CD4-positive, alpha-beta T cell (primary cell): ENCODE data around the gene DCLK1. TPM values are rescaled to one million over a fixed set of nuclear protein-coding genes. Genes with fewer than 3 reads are reported as not detected.

ENCODE experiments used
- ATAC-seq: fragments of 200-7000 bp; cut with Tn5 transposase; one replicate; pipeline ENCODE4 v1.10.0; 2022; ENCODE audit warnings: mild to moderate bottlenecking; ENCODE audit not compliant: poor library complexity
- CTCF ChIA-PET: fragments of 350-600 bp; sonication (Branson Sonifier 250); formaldehyde crosslinking; loops from one replicate; lab custom pipeline; 2021; ENCODE audit warnings: antibody characterized with exemption, inconsistent platforms; lab: Charles Lee
- POLR2A ChIA-PET: fragments of 350-600 bp; sonication (Branson Sonifier 250); formaldehyde crosslinking; loops from one replicate; lab custom pipeline; 2021; ENCODE audit warnings: antibody characterized with exemption, inconsistent platforms; lab: Charles Lee
- DNase-seq, 14 experiments: peaks; one replicate each; pipeline ENCODE4 v3.0.0-alpha.2; 2013 to 2020; ENCODE audit warnings: mixed read lengths in 2 of 14
- H3K27ac ChIP-seq, 2 donors: one replicate each; pipeline versions ENCODE4 v1.5.1 to v1.7.0; 2013; ENCODE audit warnings: low read length in 2 of 2, low read depth in 1 of 2, mild to moderate bottlenecking in 1 of 2
- H3K27me3 ChIP-seq, 2 experiments: 1 replicate in 1 of 2; 2 replicates in 1 of 2; pipeline versions ENCODE4 v1.6.1 to v1.7.0; 2013; ENCODE audit warnings: low read length in 2 of 2, control low read depth in 1 of 2, mild to moderate bottlenecking in 1 of 2, moderate library complexity in 1 of 2; ENCODE audit not compliant: insufficient read depth in 2 of 2, control insufficient read depth in 1 of 2
- H3K36me3 ChIP-seq: one replicate; pipeline ENCODE4 v1.6.1; 2013; ENCODE audit warnings: low read length, control low read depth; ENCODE audit not compliant: insufficient read depth
- H3K4me1 ChIP-seq: one replicate; pipeline ENCODE4 v1.6.1; 2013; ENCODE audit warnings: low read length, control low read depth; ENCODE audit not compliant: insufficient read depth
- H3K4me3 ChIP-seq: one replicate; pipeline ENCODE4 v1.5.1; 2013; ENCODE audit warnings: mild to moderate bottlenecking, low read length, moderate library complexity
- H3K9me3 ChIP-seq, 2 experiments: 1 replicate in 1 of 2; 2 replicates in 1 of 2; pipeline versions ENCODE4 v1.6.1 to v1.7.0; 2013; ENCODE audit warnings: low read length in 2 of 2, mild to moderate bottlenecking in 2 of 2, control low read depth in 1 of 2, moderate library complexity in 1 of 2; ENCODE audit not compliant: control insufficient read depth in 1 of 2, insufficient read depth in 1 of 2
- H3K27ac Mint-ChIP-seq: one replicate; pipeline ENCODE4 v1.8.0; 2020; ENCODE audit warnings: mixed read lengths
- H3K27me3 Mint-ChIP-seq: one replicate; pipeline ENCODE4 v1.8.0; 2021; ENCODE audit warnings: mixed read lengths
- H3K36me3 Mint-ChIP-seq: one replicate; pipeline ENCODE4 v1.8.0; 2021; ENCODE audit warnings: low read depth, mixed read lengths
- H3K4me1 Mint-ChIP-seq: one replicate; pipeline ENCODE4 v1.8.0; 2021; ENCODE audit warnings: low read depth, mixed read lengths
- H3K4me3 Mint-ChIP-seq: one replicate; pipeline ENCODE4 v1.8.0; 2020; ENCODE audit warnings: mild to moderate bottlenecking, mixed read lengths
- H3K9me3 Mint-ChIP-seq: one replicate; pipeline ENCODE4 v1.8.0; 2020; ENCODE audit warnings: mixed read lengths
- CTCF ChIP-seq: fragments of 200-600 bp; IDR thresholded peaks from one replicate; pipeline ENCODE4 v1.8.0; 2022; ENCODE audit warnings: antibody characterized with exemption, mild to moderate bottlenecking
- intact Hi-C, 2 experiments: fragments of 100-400 bp; cut with DNase I in 1 of 2; cut with micrococcal nuclease in 1 of 2; formaldehyde crosslinking; loops; one replicate each; pipeline versions ENCODE4 v1.15.1 to v1.9.0; 2023 to 2025; cut with DNase I, micrococcal nuclease
- total RNA-seq, 174 experiments: library from RNA in 2 of 174; stranded (reverse) in 2 of 174; gene quantifications; one replicate each; pipeline ENCODE4 v1.2.3 and lab custom pipeline; 2021 to 2026

DCLK1 gene
- total RNA-seq, 2 experiments from 2014 or later, result not detected

- POLR2A ChIA-PET, result no interaction called here
- Histone ChIP-seq H3K27ac (no peak overlapping the region), H3K27me3 (no peaks in the 10 kb centered on the region), H3K4me1 (no peaks in the 10 kb centered on the region), H3K4me3 (no peak overlapping the region), H3K9me3 (no peaks in the 10 kb centered on the region), H3K36me3 (no peaks in the 10 kb centered on the region)
- Mint-ChIP-seq H3K4me3 (no peak overlapping the region), H3K27me3 (no peaks in the 10 kb centered on the region), H3K27ac (no peak overlapping the region), H3K9me3 (no peaks in the 10 kb centered on the region), H3K36me3 (no peaks in the 10 kb centered on the region), H3K4me1 (no peaks in the 10 kb centered on the region)
- no peak for TF ChIP-seq CTCF
- CTCF ChIA-PET, result no interaction called here
- intact Hi-C loops, result no loop called here
- ATAC-seq (no peak), DNase-seq (no peak)
Observed at GRCh38 chr13:35796623-35797022, 334.6 kb downstream of the DCLK1 start.

GRCh38 chr13:35794734-35795389 is 336.3 kb downstream of the DCLK1 start:
- Mint-ChIP-seq H3K4me3 (no peak overlapping the region), H3K36me3 (no peaks in the 10 kb centered on the region), H3K9me3 (no peaks in the 10 kb centered on the region), H3K27ac (no peak overlapping the region), H3K27me3 (no peaks in the 10 kb centered on the region), H3K4me1 (no peaks in the 10 kb centered on the region)
- Histone ChIP-seq H3K9me3 (no peaks in the 10 kb centered on the region), H3K36me3 (no peaks in the 10 kb centered on the region), H3K27ac (no peak overlapping the region), H3K27me3 (no peaks in the 10 kb centered on the region), H3K4me3 (no peak overlapping the region), H3K4me1 (no peaks in the 10 kb centered on the region)
- ChIA-PET CTCF (no interaction called here), POLR2A (no interaction called here)
- DNase-seq, result no peak
- no peak for ATAC-seq
- intact Hi-C loops, result no loop called here
- TF ChIP-seq CTCF, result no peak

GRCh38 chr13:35793823-35794222 is 337.4 kb downstream of the DCLK1 start:
- H3K9me3 Mint-ChIP-seq, result no peaks in the 10 kb centered on the region
- H3K4me1 Mint-ChIP-seq, result no peaks in the 10 kb centered on the region
- no peak overlapping the region for H3K27ac ChIP-seq
- intact Hi-C loops, result no loop called here
- H3K36me3 Mint-ChIP-seq, result no peaks in the 10 kb centered on the region
- no peak for DNase-seq
- no peak overlapping the region for H3K27ac Mint-ChIP-seq
- H3K36me3 ChIP-seq, result no peaks in the 10 kb centered on the region
- TF ChIP-seq CTCF, result no peak
- no peaks in the 10 kb centered on the region for H3K4me1 ChIP-seq
- POLR2A ChIA-PET, result no interaction called here
- CTCF ChIA-PET, result no interaction called here
- H3K9me3 ChIP-seq, result no peaks in the 10 kb centered on the region
- no peak overlapping the region for H3K4me3 Mint-ChIP-seq
- no peaks in the 10 kb centered on the region for H3K27me3 ChIP-seq
- no peak overlapping the region for H3K4me3 ChIP-seq
- peaks cover 4% of the 10 kb centered on the region for H3K27me3 Mint-ChIP-seq
- ATAC-seq, result no peak
